Suprapubic skin (tissue), 4 donors: ENCODE data around the gene BDH1. TPM values are rescaled to one million over a fixed set of nuclear protein-coding genes. Genes with fewer than 3 reads are reported as not detected.

Experiments
- DNase-seq, 2 donors: peaks; one replicate each; pipeline ENCODE4 v3.0.0-alpha.2; 2019; ENCODE audit warnings: low spot score in 2 of 2
- H3K27ac ChIP-seq: fragments of 200-600 bp; sonication (generic); one replicate; pipeline ENCODE4 v1.5.1; 2019
- H3K27me3 ChIP-seq: fragments of 200-600 bp; sonication (generic); one replicate; pipeline ENCODE4 v1.5.1; 2019
- H3K36me3 ChIP-seq: fragments of 200-600 bp; sonication (generic); one replicate; pipeline ENCODE4 v1.5.1; 2019
- H3K4me1 ChIP-seq: fragments of 200-600 bp; sonication (generic); one replicate; pipeline ENCODE4 v1.5.1; 2019
- H3K4me3 ChIP-seq: fragments of 200-600 bp; sonication (generic); one replicate; pipeline ENCODE4 v1.5.1; 2019; ENCODE audit warnings: mild to moderate bottlenecking
- H3K9me3 ChIP-seq: fragments of 200-600 bp; sonication (generic); one replicate; pipeline ENCODE4 v1.5.1; 2019
- EP300 ChIP-seq: sonication (generic); formaldehyde crosslinking; IDR thresholded peaks from one replicate; pipeline ENCODE4 v1.6.1; 2017; ENCODE audit warnings: antibody characterized with exemption
- POLR2A ChIP-seq, 2 donors: fragments of 450-650 bp; IDR thresholded peaks; one replicate each; pipeline ENCODE4 v1.6.1; 2017; ENCODE audit warnings: antibody characterized with exemption in 2 of 2, mild to moderate bottlenecking in 2 of 2, moderate library complexity in 2 of 2
- POLR2AphosphoS5 ChIP-seq, 3 donors: sonication (generic); formaldehyde crosslinking; IDR thresholded peaks; one replicate each; pipeline ENCODE4 v1.6.1; 2017; ENCODE audit warnings: antibody characterized with exemption in 3 of 3
- WGBS: methylation state at CpG from one replicate; pipeline ENCODE4 v1.1.5; 2018; 5-methylcytosine and 5-hydroxymethylcytosine counted together
- total RNA-seq, 4 donors: library from RNA; depleted of rRNA; stranded (reverse); fragments of >200 nt; gene quantifications; one replicate each; pipeline ENCODE4 v1.1.0, GENCODE V29; 2016
- TF ChIP-seq, protein P1 (sequence below), 2 donors: fragments of 200-600 bp in 1 of 2; fragments of 450-650 bp in 1 of 2; sonication (generic) in 1 of 2; IDR thresholded peaks; one replicate each; pipeline ENCODE4 v1.5.1; 2016 to 2019; ENCODE audit warnings: antibody characterized with exemption in 2 of 2, mild to moderate bottlenecking in 1 of 2, moderate library complexity in 1 of 2

The BDH1 gene
- total RNA-seq, 4 donors from 2014 or later, result 40.7 to 70.7 (median 43.1) TPM

- Histone ChIP-seq H3K4me1 (peaks cover 23% of the 10 kb centered on the region), H3K36me3 (no peaks in the 10 kb centered on the region), H3K27ac (no peak overlapping the region), H3K9me3 (no peaks in the 10 kb centered on the region), H3K4me3 (no peak overlapping the region), H3K27me3 (no peaks in the 10 kb centered on the region)
- DNase-seq, result no peak
- no peak for TF ChIP-seq POLR2AphosphoS5 (IDR thresholded peaks at IDR 0.05)
- TF ChIP-seq, protein P1, sequence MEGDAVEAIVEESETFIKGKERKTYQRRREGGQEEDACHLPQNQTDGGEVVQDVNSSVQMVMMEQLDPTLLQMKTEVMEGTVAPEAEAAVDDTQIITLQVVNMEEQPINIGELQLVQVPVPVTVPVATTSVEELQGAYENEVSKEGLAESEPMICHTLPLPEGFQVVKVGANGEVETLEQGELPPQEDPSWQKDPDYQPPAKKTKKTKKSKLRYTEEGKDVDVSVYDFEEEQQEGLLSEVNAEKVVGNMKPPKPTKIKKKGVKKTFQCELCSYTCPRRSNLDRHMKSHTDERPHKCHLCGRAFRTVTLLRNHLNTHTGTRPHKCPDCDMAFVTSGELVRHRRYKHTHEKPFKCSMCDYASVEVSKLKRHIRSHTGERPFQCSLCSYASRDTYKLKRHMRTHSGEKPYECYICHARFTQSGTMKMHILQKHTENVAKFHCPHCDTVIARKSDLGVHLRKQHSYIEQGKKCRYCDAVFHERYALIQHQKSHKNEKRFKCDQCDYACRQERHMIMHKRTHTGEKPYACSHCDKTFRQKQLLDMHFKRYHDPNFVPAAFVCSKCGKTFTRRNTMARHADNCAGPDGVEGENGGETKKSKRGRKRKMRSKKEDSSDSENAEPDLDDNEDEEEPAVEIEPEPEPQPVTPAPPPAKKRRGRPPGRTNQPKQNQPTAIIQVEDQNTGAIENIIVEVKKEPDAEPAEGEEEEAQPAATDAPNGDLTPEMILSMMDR (IDR thresholded peaks at IDR 0.05), result no peak
- no peak for TF ChIP-seq EP300
- WGBS, result 82% methylated on average over 7 of the region's 7 CpGs
These were observed 93.0 kb downstream of the BDH1 start for GRCh38 chr3:197462808-197463207.

DNA sequence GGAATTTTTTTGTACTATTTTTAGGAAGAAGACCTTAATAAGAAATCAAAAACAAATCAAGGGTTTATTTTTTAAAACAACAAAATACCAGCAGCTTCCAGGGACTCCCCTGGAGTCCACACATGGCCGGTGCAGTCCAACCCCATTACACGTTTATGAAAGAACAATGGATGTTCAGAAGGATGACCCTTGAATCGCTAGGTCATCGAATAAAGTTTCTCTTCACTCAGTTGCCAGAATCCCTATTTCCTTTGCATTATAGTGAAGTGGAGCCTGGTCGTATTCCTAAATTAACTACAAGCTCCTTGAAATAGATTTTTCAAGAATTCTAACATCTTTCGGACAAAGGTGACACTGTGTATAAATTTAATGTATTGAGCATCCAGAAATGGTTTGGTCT is 95.1 kb downstream of the BDH1 start:
- WGBS, result 82% methylated on average over 6 of the region's 6 CpGs
- TF ChIP-seq POLR2A (IDR thresholded peaks at IDR 0.05) (no peak), POLR2AphosphoS5 (IDR thresholded peaks at IDR 0.05) (no peak), EP300 (no peak)
- TF ChIP-seq, protein P1 (IDR thresholded peaks at IDR 0.05), result no peak
- H3K36me3 ChIP-seq, result no peaks in the 10 kb centered on the region

DNA sequence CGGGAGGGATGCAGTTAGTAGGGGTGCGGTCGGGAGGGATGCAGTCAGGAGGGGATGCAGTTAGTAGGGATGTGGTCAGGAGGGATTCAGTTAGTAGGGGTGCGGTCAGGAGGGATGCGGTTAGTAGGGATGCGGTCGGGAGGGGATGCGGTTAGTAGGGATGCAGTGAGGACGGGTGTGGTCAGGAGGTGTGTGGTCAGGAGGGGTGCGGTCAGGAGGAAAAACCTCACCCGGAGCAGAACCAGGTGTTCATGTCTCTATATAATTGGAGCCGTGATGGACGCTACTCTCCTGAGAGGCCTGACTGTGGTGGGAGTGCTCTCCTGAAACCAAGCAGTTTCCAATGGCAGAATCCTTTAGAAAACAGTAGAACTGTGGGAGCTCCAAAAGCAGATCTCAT is 95.8 kb downstream of the BDH1 start:
- Histone ChIP-seq H3K4me3 (no peak overlapping the region), H3K27me3 (no peaks in the 10 kb centered on the region), H3K9me3 (no peaks in the 10 kb centered on the region), H3K4me1 (peaks cover 17% of the 10 kb centered on the region), H3K27ac (no peak overlapping the region), H3K36me3 (no peaks in the 10 kb centered on the region)
- TF ChIP-seq POLR2AphosphoS5 (IDR thresholded peaks at IDR 0.05) (no peak), POLR2A (IDR thresholded peaks at IDR 0.05) (no peak), EP300 (no peak)
- TF ChIP-seq, protein P1 (IDR thresholded peaks at IDR 0.05), result no peak
- no peak for DNase-seq
- WGBS, result 73% methylated on average over 11 of the region's 13 CpGs

More for the DNA sequence above, 95.1 kb downstream of the BDH1 start:
- DNase-seq, result no peak
- no peaks in the 10 kb centered on the region for H3K27me3 ChIP-seq
- H3K27ac ChIP-seq, result no peak overlapping the region
- H3K4me3 ChIP-seq, result no peak overlapping the region
- H3K9me3 ChIP-seq, result no peaks in the 10 kb centered on the region
- peaks cover 17% of the 10 kb centered on the region for H3K4me1 ChIP-seq

Other genes with a start within 250 kb of the BDH1 start
- gene RUBCN, start 180.9 kb upstream of the BDH1 start, total RNA-seq, result 10 to 100 TPM; 41.8 to 70.2 (median 48.4) TPM
- 10 to 100 TPM; 46.6 to 53.3 (median 49.9) TPM for gene FYTTD1, start 193.9 kb upstream of the BDH1 start, total RNA-seq
- 10 to 100 TPM; 19.2 to 69.3 (median 28.3) TPM for gene LRCH3, start 235.3 kb upstream of the BDH1 start, total RNA-seq